ENCODE measurements around the gene FAM181B.

FAM181B gene

GRCh38 chr11:82683029-82683428 is 50.6 kb downstream of the FAM181B start:
- no peak for DNase-seq
- Mint-ChIP-seq H3K27me3 (peaks cover 18 to 24% of the 10 kb centered on the region in 2 donors), H3K27ac (no peak overlapping the region), H3K4me3 (no peak overlapping the region), H3K9me3 (peaks cover 4 to 5% of the 10 kb centered on the region in 2 donors), H3K4me1 (peaks cover 0 to 4% of the 10 kb centered on the region in 2 donors), H3K36me3 (no peaks in the 10 kb centered on the region)
- ATAC-seq (replicated peaks), result no peak

- Mint-ChIP-seq H3K4me1 (peaks cover 0 to 4% of the 10 kb centered on the region in 2 donors), H3K36me3 (no peaks in the 10 kb centered on the region), H3K27me3 (peaks cover 18 to 19% of the 10 kb centered on the region in 2 donors), H3K9me3 (peaks cover 4 to 5% of the 10 kb centered on the region in 2 donors), H3K4me3 (no peak overlapping the region), H3K27ac (no peak overlapping the region)
- ATAC-seq (replicated peaks) (peak; percentile 55 to 71), DNase-seq (no peak)
These were observed 51.5 kb downstream of the FAM181B start for GRCh38 chr11:82682003-82682751.

- Mint-ChIP-seq H3K9me3 (peaks cover 4 to 5% of the 10 kb centered on the region in 2 donors), H3K36me3 (no peaks in the 10 kb centered on the region), H3K27ac (no peak overlapping the region), H3K27me3 (peaks cover 18 to 19% of the 10 kb centered on the region in 2 donors), H3K4me1 (peaks cover 0 to 4% of the 10 kb centered on the region in 2 donors), H3K4me3 (no peak overlapping the region)
- no peak for DNase-seq
- ATAC-seq (replicated peaks), result no peak
These were observed 53.4 kb downstream of the FAM181B start for GRCh38 chr11:82680252-82680651.

Measured in stimulated activated naive B cell treated with anti-CD40 and anti-IgM and Interleukin-4, amounts not matched to agents 10 μg/mL and 1 μg/mL and 100 μg/mL, for 72 hours (primary cell).